Airway epithelial cell (primary cell): Measurements from ENCODE around the gene OR8D1. TPM values are rescaled to one million over a fixed set of nuclear protein-coding genes. Genes with fewer than 3 reads are reported as not detected.

Source experiments
- total RNA-seq: library from RNA; depleted of rRNA; stranded (reverse); fragments of >200 nt; gene quantifications from 2 replicates; pipeline ENCODE4 v1.2.3, GENCODE V29; 2015

The OR8D1 gene
- total RNA-seq, result not detected in 2 replicates

DNA sequence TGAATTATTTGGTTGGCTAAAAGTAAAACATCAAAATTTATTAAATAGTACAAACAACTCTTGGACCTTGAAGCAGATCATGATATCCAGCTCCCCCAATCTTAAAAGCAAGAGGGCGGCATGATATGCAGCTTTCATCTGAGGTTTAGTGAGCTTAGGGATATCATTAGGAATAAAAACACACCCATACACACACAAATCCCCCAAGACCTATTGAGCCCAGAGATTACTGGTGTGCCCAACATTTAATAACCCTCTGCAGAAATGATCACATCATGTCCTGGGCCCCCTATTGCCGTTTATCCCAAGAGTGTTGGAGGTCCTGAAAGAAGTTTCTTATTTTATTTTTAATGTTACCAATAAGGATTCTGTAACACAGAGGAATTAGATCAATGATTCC, at the start of gene OR8D1:
TSS of gene OR8D1 (minus strand) at position 101 of the 400 bp plus-strand sequence. CDS start 3,183 bp downstream, outside the sequence.

DNA sequence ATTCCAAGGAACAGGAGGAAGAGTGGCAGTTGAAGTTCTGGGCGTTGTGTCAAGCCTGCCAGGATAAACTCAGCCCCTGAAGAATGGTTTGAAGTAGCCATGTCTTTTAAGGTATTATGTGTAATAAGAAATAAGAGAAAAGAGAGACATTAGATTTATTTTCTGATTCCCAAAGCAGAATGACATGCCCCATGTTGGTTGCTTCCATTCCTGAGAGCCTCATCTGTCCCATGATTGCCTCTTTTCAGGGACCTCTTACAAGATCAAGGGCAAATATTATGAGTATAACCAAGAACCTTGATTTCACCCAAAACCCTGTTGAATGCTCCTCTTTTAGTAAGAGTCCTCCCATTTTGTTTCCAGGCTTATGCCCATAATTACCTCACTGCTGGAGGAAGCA, 6.3 kb upstream of the OR8D1 start, which contains the start of gene OR8D2:
TSS of gene OR8D2 (minus strand) at position 101 of the 400 bp plus-strand sequence. CDS start at position 101, 0 bp downstream.

DNA sequence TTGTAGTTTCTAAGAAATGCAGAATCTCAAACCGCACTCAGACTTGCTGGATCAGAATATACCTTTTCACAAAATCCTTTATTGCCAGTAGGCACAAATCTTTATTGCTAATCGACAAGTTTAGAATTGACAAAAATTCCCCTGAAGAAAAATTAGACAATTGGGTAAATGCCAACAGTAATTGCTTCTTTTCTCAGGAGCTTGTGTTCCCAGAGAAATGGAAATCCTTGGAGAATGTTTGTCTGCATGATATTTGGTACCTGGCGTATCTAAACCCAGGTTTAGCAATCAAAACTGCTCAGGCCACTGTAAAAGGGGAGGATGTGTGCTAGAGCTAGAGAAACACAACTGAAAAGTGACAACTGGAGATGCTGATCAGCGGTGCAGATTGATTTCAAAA, 57.7 kb downstream of the OR8D1 start, which contains the start of gene OR8G5:
TSS of gene OR8G5 (plus strand) at position 301 of the 400 bp plus-strand sequence. CDS start 8,556 bp downstream, outside the sequence.

Other genes starting within 250 kb of the OR8D1 start
- gene VWA5A, start 198.5 kb downstream of the OR8D1 start, total RNA-seq, result 7.3 and 7.8 TPM in 2 replicates
- gene OR10D3, start 130.6 kb downstream of the OR8D1 start, total RNA-seq, result not detected in 2 replicates
- gene OR8G1, start 72.9 kb downstream of the OR8D1 start, total RNA-seq, result not detected in 2 replicates
- not detected in 2 replicates for gene OR8G5, start 57.6 kb downstream of the OR8D1 start, total RNA-seq
- gene OR8D2, start 6.2 kb upstream of the OR8D1 start, total RNA-seq, result not detected in 2 replicates
- gene OR8B2, start 70.5 kb upstream of the OR8D1 start, total RNA-seq, result not detected in 2 replicates
- not detected in 2 replicates for gene OR8B3, start 85.1 kb upstream of the OR8D1 start, total RNA-seq
- not detected in 2 replicates for gene OR8B4, start 110.9 kb upstream of the OR8D1 start, total RNA-seq
- not detected in 2 replicates for gene OR8B8, start 131.7 kb upstream of the OR8D1 start, total RNA-seq
- not detected in 2 replicates for gene OR8B12, start 229.7 kb upstream of the OR8D1 start, total RNA-seq